ENCODE measurements around the gene CCDC149.

GRCh38 chr4:24892778-24893177 is 20.1 kb downstream of the CCDC149 start:
- TF ChIP-seq, protein P1, sequence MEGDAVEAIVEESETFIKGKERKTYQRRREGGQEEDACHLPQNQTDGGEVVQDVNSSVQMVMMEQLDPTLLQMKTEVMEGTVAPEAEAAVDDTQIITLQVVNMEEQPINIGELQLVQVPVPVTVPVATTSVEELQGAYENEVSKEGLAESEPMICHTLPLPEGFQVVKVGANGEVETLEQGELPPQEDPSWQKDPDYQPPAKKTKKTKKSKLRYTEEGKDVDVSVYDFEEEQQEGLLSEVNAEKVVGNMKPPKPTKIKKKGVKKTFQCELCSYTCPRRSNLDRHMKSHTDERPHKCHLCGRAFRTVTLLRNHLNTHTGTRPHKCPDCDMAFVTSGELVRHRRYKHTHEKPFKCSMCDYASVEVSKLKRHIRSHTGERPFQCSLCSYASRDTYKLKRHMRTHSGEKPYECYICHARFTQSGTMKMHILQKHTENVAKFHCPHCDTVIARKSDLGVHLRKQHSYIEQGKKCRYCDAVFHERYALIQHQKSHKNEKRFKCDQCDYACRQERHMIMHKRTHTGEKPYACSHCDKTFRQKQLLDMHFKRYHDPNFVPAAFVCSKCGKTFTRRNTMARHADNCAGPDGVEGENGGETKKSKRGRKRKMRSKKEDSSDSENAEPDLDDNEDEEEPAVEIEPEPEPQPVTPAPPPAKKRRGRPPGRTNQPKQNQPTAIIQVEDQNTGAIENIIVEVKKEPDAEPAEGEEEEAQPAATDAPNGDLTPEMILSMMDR (IDR thresholded peaks at IDR 0.05; ENCODE audit: control extremely low read depth in 1 of 3, insufficient read depth in 1 of 3, low read depth in 1 of 3, low read length in 3 of 3) = no peak
- TF ChIP-seq POLR2AphosphoS5 (IDR thresholded peaks at IDR 0.05; ENCODE audit: low read depth, low read length) (no peak), JUND (IDR thresholded peaks at IDR 0.05; ENCODE audit: low read length) (no peak), CTBP2 (IDR thresholded peaks at IDR 0.05; ENCODE audit: borderline replicate concordance, insufficient read depth, insufficient read length, low read length) (no peak), POLR2A (IDR thresholded peaks at IDR 0.05; ENCODE audit: control extremely low read depth in 1 of 2, low read depth in 2 of 2, low read length in 2 of 2) (no peak), CREB1 (IDR thresholded peaks at IDR 0.05) (no peak), TBP (IDR thresholded peaks at IDR 0.05; ENCODE audit: low read depth, low read length) (no peak), YY1 (IDR thresholded peaks at IDR 0.05; ENCODE audit: low read depth, low read length) (no peak), CBX8 (IDR thresholded peaks at IDR 0.05; ENCODE audit: borderline replicate concordance, low read depth, low read length) (no peak), EP300 (IDR thresholded peaks at IDR 0.05; ENCODE audit: borderline replicate concordance in 1 of 2, low read depth in 2 of 2, low read length in 2 of 2) (no peak), EZH2 (IDR thresholded peaks at IDR 0.05; ENCODE audit: low read depth, low read length, severe bottlenecking) (no peak), RNF2 (IDR thresholded peaks at IDR 0.05; ENCODE audit: borderline replicate concordance, low read depth, low read length, missing control alignments, poor library complexity, severe bottlenecking) (no peak), EGR1 (IDR thresholded peaks at IDR 0.05; ENCODE audit: borderline replicate concordance, low read depth, low read length) (no peak)
